Karpas-422 (cell line): ENCODE results near the gene CHID1. TPM values are rescaled to one million over a fixed set of nuclear protein-coding genes. Genes with fewer than 3 reads are reported as not detected.

Experiments
- DNase-seq: peaks from one replicate; pipeline ENCODE4 v3.0.0-alpha.2; 2015
- H2AFZ ChIP-seq: fragments of 200-600 bp; sonication (generic); 2 replicates; pipeline ENCODE4 v1.6.1; 2014; ENCODE audit warnings: antibody characterized with exemption, low read length, mixed read lengths
- H3K27ac ChIP-seq: fragments of 200-600 bp; sonication (generic); 2 replicates; pipeline ENCODE4 v1.5.1; 2014; ENCODE audit warnings: mild to moderate bottlenecking, low read length, moderate library complexity
- H3K27me3 ChIP-seq: fragments of 200-600 bp; sonication (generic); 2 replicates; pipeline ENCODE4 v1.6.1; 2014; ENCODE audit warnings: low read length, mixed read lengths
- H3K36me3 ChIP-seq: fragments of 200-600 bp; sonication (generic); 2 replicates; pipeline ENCODE4 v1.6.1; 2014; ENCODE audit warnings: low read length, mixed read lengths; ENCODE audit not compliant: insufficient read depth
- H3K4me1 ChIP-seq: fragments of 200-600 bp; sonication (generic); 2 replicates; pipeline ENCODE4 v1.6.1; 2014; ENCODE audit warnings: mild to moderate bottlenecking, low read length, mixed read lengths
- H3K4me2 ChIP-seq: fragments of 200-600 bp; sonication (generic); 2 replicates; pipeline ENCODE4 v1.6.1; 2014; ENCODE audit warnings: low read length, low read depth, mild to moderate bottlenecking; ENCODE audit not compliant: poor library complexity, severe bottlenecking
- H3K4me3 ChIP-seq: fragments of 200-600 bp; sonication (generic); 2 replicates; pipeline ENCODE4 v1.5.1; 2014; ENCODE audit warnings: mild to moderate bottlenecking, antibody characterized with exemption, low read length, mixed read lengths
- H3K79me2 ChIP-seq: fragments of 200-600 bp; sonication (generic); 2 replicates; pipeline ENCODE4 v1.6.1; 2014; ENCODE audit warnings: mild to moderate bottlenecking, low read length, mixed read lengths
- H3K9ac ChIP-seq: fragments of 200-600 bp; sonication (generic); 2 replicates; pipeline ENCODE4 v1.6.0; 2014; ENCODE audit warnings: low read length
- H3K9me2 ChIP-seq: fragments of 200-600 bp; sonication (generic), shearing (Covaris generic); replicated peaks from 2 replicates; pipeline ENCODE4 v1.6.0; 2014; ENCODE audit warnings: mild to moderate bottlenecking, low read length, moderate library complexity; ENCODE audit not compliant: insufficient read depth
- H3K9me3 ChIP-seq: fragments of 300-700, 200-600 bp; sonication (generic); 2 replicates; pipeline ENCODE4 v1.6.1; 2014; ENCODE audit warnings: low read length, mixed read lengths
- H4K20me1 ChIP-seq: fragments of 200-600 bp; sonication (generic); 2 replicates; pipeline ENCODE4 v1.6.1; 2014; ENCODE audit warnings: mild to moderate bottlenecking, antibody characterized with exemption, low read length, low read depth; ENCODE audit not compliant: insufficient read depth
- total RNA-seq: library from RNA; depleted of rRNA; stranded (reverse); fragments of >200 nt; shearing (Covaris generic); gene quantifications from 2 replicates; pipeline ENCODE4 v1.2.3, GENCODE V29; 2014; ENCODE audit warnings: low replicate concordance

CHID1 gene
- total RNA-seq, 1 experiment from 2014 or later, result 32.8 TPM

GRCh38 chr11:831961-832528 lies 78.6 kb downstream of the CHID1 start:
- H2AFZ ChIP-seq, result no peak overlapping the region
- H3K27me3 ChIP-seq, result no peaks in the 10 kb centered on the region
- H3K4me2 ChIP-seq, result peak overlapping the region; percentile 63
- no peak for DNase-seq
- H4K20me1 ChIP-seq, result peaks cover 28% of the 10 kb centered on the region; the same call in 1 of the 2 replicates
- peaks cover 49% of the 10 kb centered on the region for H3K4me1 ChIP-seq
- H3K27ac ChIP-seq, result no peak overlapping the region
- H3K79me2 ChIP-seq, result no peaks in the 10 kb centered on the region
- no peaks in the 10 kb centered on the region for H3K9me3 ChIP-seq
- H3K9ac ChIP-seq, result peak overlapping the region; percentile 62
- no peaks in the 10 kb centered on the region for H3K9me2 ChIP-seq
- H3K4me3 ChIP-seq, result peak overlapping the region; percentile 59; the same call in 1 of the 2 replicates
- no peaks in the 10 kb centered on the region for H3K36me3 ChIP-seq

DNA sequence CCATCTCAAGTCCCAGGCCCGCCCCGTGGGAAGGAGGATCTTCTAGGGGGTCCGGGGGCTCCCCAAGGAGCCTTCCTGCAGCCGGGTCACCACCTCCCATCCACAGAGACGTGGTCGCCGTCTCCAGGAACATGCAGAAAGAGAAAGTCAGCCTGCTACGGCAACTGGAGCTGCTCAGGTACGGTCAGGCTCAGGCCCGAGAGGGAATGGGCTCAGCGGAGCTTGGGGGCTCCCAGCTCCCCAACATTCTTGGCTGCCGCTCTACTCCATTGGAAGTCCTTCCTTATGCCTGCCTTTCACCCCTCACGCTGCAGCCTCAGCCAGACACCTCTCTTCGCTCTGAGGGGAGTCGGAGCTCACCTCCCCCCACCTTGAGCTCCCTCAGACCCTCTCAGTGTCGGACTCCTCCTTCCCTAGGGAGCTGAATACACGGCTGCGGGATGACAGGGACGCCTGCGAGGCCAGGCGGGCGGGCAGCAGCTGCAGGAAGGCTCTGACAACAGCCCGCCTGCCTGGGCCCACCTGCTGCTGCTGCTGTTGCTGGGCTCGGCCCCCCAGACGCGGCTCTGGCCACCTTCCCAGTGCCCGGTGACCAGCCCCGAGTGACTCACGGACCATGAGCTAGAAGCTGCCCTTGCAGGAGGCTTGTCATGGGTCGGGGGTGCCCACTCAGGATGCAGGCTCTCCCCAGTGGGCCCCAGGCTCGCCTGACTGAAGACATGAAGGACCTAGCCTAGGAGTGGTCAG lies 79.3 kb downstream of the CHID1 start:
- H3K36me3 ChIP-seq, result no peaks in the 10 kb centered on the region
- no peak overlapping the region for H3K4me3 ChIP-seq
- no peaks in the 10 kb centered on the region for H3K9me3 ChIP-seq
- no peak overlapping the region for H2AFZ ChIP-seq
- H3K9ac ChIP-seq, result no peak overlapping the region
- H3K4me2 ChIP-seq, result no peak overlapping the region
- no peak overlapping the region for H3K27ac ChIP-seq
- H3K27me3 ChIP-seq, result no peaks in the 10 kb centered on the region
- H3K79me2 ChIP-seq, result no peaks in the 10 kb centered on the region
- peaks cover 28% of the 10 kb centered on the region; the same call in 1 of the 2 replicates for H4K20me1 ChIP-seq
- H3K9me2 ChIP-seq, result no peaks in the 10 kb centered on the region
- H3K4me1 ChIP-seq, result peaks cover 56% of the 10 kb centered on the region
- DNase-seq, result peak; percentile 44

DNA sequence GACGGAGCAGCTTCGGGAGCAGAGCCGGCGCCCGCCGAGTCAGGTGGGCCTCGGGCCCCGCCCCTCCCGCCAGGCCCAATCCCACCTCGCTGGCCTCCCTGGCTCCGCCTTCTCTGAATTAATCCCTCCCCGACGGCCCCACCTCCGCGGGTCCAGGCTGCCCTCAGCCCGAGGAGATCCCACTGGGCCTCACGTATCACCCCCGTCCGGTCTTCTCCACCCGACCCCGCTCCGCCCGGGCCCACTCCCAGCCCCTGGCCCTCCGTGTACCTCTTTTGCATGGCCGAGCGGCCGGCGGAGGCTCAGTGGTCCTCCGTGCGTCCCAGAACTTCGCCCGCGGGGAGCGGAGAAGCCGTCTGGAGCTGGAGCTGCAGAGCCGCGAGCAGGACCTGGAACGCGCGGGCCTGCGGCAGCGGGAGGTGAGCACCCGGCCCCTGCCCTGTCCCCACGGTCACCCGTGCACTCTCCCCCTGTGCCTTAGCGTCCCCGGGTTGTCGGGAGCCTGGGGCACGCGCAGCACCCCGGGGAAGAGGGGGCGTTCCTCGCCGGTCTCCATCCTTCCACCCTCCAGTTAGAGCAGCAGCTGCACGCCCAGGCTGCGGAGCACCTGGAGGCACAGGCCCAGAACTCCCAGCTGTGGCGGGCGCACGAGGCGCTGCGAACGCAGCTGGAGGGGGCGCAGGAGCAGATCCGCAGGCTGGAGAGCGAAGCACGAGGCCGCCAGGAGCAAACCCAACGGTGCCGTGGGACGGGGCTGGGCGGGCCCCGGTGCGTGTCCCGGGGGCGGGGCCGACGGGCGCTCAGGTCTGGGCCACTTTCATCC lies 80.1 kb downstream of the CHID1 start:
- Histone ChIP-seq H3K4me2 (peak overlapping the region; percentile 90), H3K9ac (peak overlapping the region; percentile 63; the same call in 1 of the 2 replicates), H3K79me2 (no peaks in the 10 kb centered on the region), H3K9me2 (no peaks in the 10 kb centered on the region), H3K4me3 (peak overlapping the region; percentile 68), H3K27ac (no peak overlapping the region), H3K4me1 (peaks cover 56% of the 10 kb centered on the region), H3K27me3 (no peaks in the 10 kb centered on the region), H3K9me3 (no peaks in the 10 kb centered on the region), H2AFZ (no peak overlapping the region), H3K36me3 (no peaks in the 10 kb centered on the region), H4K20me1 (peaks cover 34% of the 10 kb centered on the region)
- DNase-seq, result peak; percentile 92

- Histone ChIP-seq H4K20me1 (peaks cover 39% of the 10 kb centered on the region), H3K9me3 (no peaks in the 10 kb centered on the region), H3K27ac (no peak overlapping the region), H3K36me3 (no peaks in the 10 kb centered on the region), H3K4me2 (peak overlapping the region; percentile 90), H3K4me1 (peaks cover 56% of the 10 kb centered on the region), H3K9ac (peak overlapping the region; percentile 63), H3K27me3 (no peaks in the 10 kb centered on the region), H3K9me2 (no peaks in the 10 kb centered on the region), H3K4me3 (peak overlapping the region; percentile 68), H2AFZ (no peak overlapping the region), H3K79me2 (no peaks in the 10 kb centered on the region)
- DNase-seq, result no peak
Observed at GRCh38 chr11:829847-830294, 80.7 kb downstream of the CHID1 start.

DNA sequence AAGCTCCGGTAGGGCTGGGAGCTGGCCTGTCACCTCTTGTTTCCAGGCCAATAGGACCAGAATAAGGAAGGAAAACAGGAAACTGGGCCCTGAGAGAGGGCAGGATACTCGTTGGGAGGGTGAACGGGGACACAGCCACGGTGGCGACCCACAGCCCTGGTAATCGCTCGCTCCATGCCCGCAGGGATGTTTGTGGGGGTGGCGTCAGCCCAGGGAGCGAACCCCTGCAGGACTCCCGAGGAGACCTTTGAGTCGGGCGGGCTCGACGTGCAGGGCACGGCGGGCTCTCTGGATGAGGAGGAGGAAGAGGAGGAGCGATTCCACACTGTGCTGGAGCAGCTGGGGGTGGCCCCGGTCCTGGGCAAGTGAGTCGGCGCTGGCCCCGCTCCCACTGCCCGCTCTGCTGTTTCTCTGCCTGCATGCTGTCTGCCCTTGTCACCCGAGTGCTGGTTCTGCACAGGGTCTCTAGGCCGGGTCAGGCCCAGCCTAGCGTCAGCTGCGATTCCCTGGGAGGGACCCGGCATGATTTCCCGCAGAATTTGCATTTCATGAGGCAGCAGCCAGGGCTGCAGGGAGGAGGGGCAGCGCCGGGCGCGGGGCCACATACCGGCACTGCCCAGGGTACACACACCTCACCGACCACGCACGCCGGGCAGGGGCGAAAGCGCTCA lies 81.3 kb downstream of the CHID1 start:
- peaks cover 38% of the 10 kb centered on the region for H4K20me1 ChIP-seq

GRCh38 chr11:828506-829175 lies 82.0 kb downstream of the CHID1 start:
- Histone ChIP-seq H2AFZ (no peak overlapping the region), H3K4me1 (peaks cover 54% of the 10 kb centered on the region), H3K27me3 (no peaks in the 10 kb centered on the region), H3K9me3 (no peaks in the 10 kb centered on the region), H3K9ac (no peak overlapping the region), H3K79me2 (no peaks in the 10 kb centered on the region), H3K9me2 (no peaks in the 10 kb centered on the region), H3K36me3 (no peaks in the 10 kb centered on the region), H3K4me2 (peak overlapping the region; percentile 90), H3K4me3 (no peak overlapping the region), H3K27ac (no peak overlapping the region), H4K20me1 (peaks cover 36% of the 10 kb centered on the region)
- no peak for DNase-seq

More for the DNA sequence above, 81.3 kb downstream of the CHID1 start:
- H3K4me2 ChIP-seq, result peak overlapping the region; percentile 90
- peak overlapping the region; percentile 68 for H3K4me3 ChIP-seq
- H3K4me1 ChIP-seq, result peaks cover 56% of the 10 kb centered on the region
- no peak overlapping the region for H3K27ac ChIP-seq
- no peaks in the 10 kb centered on the region for H3K36me3 ChIP-seq
- H3K9ac ChIP-seq, result peak overlapping the region; percentile 63
- no peaks in the 10 kb centered on the region for H3K9me3 ChIP-seq
- no peaks in the 10 kb centered on the region for H3K27me3 ChIP-seq
- no peak overlapping the region for H2AFZ ChIP-seq
- DNase-seq, result peak; percentile 65
- H3K9me2 ChIP-seq, result no peaks in the 10 kb centered on the region
- no peaks in the 10 kb centered on the region for H3K79me2 ChIP-seq

DNA sequence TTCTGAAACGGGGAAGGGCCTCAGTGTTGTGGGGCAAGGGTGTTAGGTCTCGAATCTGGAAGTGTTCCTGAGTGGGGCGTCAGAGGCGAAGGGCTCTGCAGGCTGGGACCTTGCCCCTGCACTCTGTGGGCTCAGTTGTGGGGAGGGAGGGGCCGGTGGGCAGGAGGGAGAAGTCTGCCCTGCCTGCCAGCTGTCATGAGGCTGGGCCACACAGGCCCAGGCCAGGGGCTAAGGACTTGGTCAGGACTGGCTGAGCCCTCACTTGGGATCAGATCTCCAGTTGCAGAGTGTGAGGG lies 82.8 kb downstream of the CHID1 start, which contains the start of gene CRACR2B:
Gene CRACR2B (plus strand): TSS at position 23 of the 296 bp plus-strand sequence. CDS start 689 bp downstream, outside the sequence.
- H3K4me1 ChIP-seq, result peaks cover 48% of the 10 kb centered on the region

More for the DNA sequence above, 82.8 kb downstream of the CHID1 start, which contains the start of gene CRACR2B:
- no peaks in the 10 kb centered on the region for H3K9me3 ChIP-seq
- H3K4me3 ChIP-seq, result peak within 1 kb of the TSS; percentile 70
- DNase-seq, result no peak
- no peaks in the 10 kb centered on the region for H3K9me2 ChIP-seq
- H3K4me2 ChIP-seq, result peak within 1 kb of the TSS; percentile 78
- H3K27ac ChIP-seq, result no peak within 1 kb of the TSS
- H4K20me1 ChIP-seq, result peaks cover 33% of the 10 kb centered on the region
- H3K27me3 ChIP-seq, result no peaks in the 10 kb centered on the region
- peak within 1 kb of the TSS; percentile 42; the same call in 1 of the 2 replicates for H2AFZ ChIP-seq
- no peaks in the 10 kb centered on the region for H3K36me3 ChIP-seq
- peak within 1 kb of the TSS; percentile 64 for H3K9ac ChIP-seq
- H3K79me2 ChIP-seq, result no peaks in the 10 kb centered on the region
